Upper lobe of left lung (tissue), 6 donors: ENCODE measurements around the gene PRR30. TPM values are rescaled to one million over a fixed set of nuclear protein-coding genes. Genes with fewer than 3 reads are reported as not detected.
"Not testable (repeated sequence)": the region's sequence is repeated elsewhere in the genome, so short reads cannot be mapped to it uniquely, and the experiment has no call there.

Source experiments
- ATAC-seq, 2 donors: fragments of 200-7000 bp; cut with Tn5 transposase; one replicate each; pipeline ENCODE4 v1.9.1; 2022; ENCODE audit warnings: mild to moderate bottlenecking in 2 of 2, moderate library complexity in 2 of 2; ENCODE audit not compliant: low FRiP score in 2 of 2
- DNase-seq, 2 donors: peaks; one replicate each; pipeline ENCODE4 v3.0.0-alpha.2; 2019 to 2020
- H3K27ac ChIP-seq, 4 donors: fragments of 200-600 bp; sonication (generic); one replicate each; pipeline ENCODE4 v1.5.1; 2016 to 2019
- H3K27me3 ChIP-seq, 4 donors: fragments of 200-600 bp; sonication (generic); one replicate each; pipeline ENCODE4 v1.5.1; 2017 to 2019
- H3K36me3 ChIP-seq, 4 donors: fragments of 200-600 bp; sonication (generic); one replicate each; pipeline ENCODE4 v1.5.1; 2016 to 2019
- H3K4me1 ChIP-seq, 4 donors: fragments of 200-600 bp; sonication (generic); one replicate each; pipeline ENCODE4 v1.5.1; 2018 to 2019
- H3K4me3 ChIP-seq, 4 donors: fragments of 200-600 bp; sonication (generic); one replicate each; pipeline ENCODE4 v1.5.1; 2017 to 2019; ENCODE audit warnings: mild to moderate bottlenecking in 2 of 4, moderate library complexity in 1 of 4
- H3K9me3 ChIP-seq, 4 donors: fragments of 200-600 bp; sonication (generic); one replicate each; pipeline ENCODE4 v1.5.1; 2018 to 2019
- EP300 ChIP-seq, 4 donors: sonication (generic); formaldehyde crosslinking; IDR thresholded peaks; one replicate each; pipeline ENCODE4 v1.5.1; 2017; ENCODE audit warnings: antibody characterized with exemption in 4 of 4, control low read depth in 2 of 4
- POLR2A ChIP-seq, 4 donors: fragments of 450-650 bp; IDR thresholded peaks; one replicate each; pipeline ENCODE4 v1.5.1; 2016 to 2017; ENCODE audit warnings: antibody characterized with exemption in 4 of 4, mild to moderate bottlenecking in 2 of 4
- POLR2AphosphoS5 ChIP-seq, 2 donors: sonication (generic); formaldehyde crosslinking; IDR thresholded peaks; one replicate each; pipeline ENCODE4 v1.5.1; 2017; ENCODE audit warnings: antibody characterized with exemption in 2 of 2
- WGBS, 2 donors: methylation state at CpG; one replicate each; pipeline ENCODE4 v1.1.5; 2017 to 2018; 5-methylcytosine and 5-hydroxymethylcytosine counted together
- total RNA-seq, 6 donors: library from RNA; depleted of rRNA in 4 of 6; stranded (reverse); fragments of >200 nt in 4 of 6; gene quantifications; one replicate each; pipeline versions ENCODE4 v1.1.0 to v1.2.1, GENCODE V29; 2016 to 2021
- TF ChIP-seq, protein P1 (sequence below), 6 experiments: fragments of 450-650 bp in 4 of 6; fragments of 200-600 bp in 2 of 6; sonication (generic) in 2 of 6; IDR thresholded peaks; one replicate each; pipeline ENCODE4 v1.5.1; 2016 to 2019; ENCODE audit warnings: antibody characterized with exemption in 6 of 6
- donor health status: DM: no; HTN: no; CAD: no; lungs with moderate emphysema.
- donor health status: DM: no; HTN: yes; CAD: no; lungs with severe emphysema.

PRR30 gene
- total RNA-seq, 6 donors from 2014 or later: not detected

DNA sequence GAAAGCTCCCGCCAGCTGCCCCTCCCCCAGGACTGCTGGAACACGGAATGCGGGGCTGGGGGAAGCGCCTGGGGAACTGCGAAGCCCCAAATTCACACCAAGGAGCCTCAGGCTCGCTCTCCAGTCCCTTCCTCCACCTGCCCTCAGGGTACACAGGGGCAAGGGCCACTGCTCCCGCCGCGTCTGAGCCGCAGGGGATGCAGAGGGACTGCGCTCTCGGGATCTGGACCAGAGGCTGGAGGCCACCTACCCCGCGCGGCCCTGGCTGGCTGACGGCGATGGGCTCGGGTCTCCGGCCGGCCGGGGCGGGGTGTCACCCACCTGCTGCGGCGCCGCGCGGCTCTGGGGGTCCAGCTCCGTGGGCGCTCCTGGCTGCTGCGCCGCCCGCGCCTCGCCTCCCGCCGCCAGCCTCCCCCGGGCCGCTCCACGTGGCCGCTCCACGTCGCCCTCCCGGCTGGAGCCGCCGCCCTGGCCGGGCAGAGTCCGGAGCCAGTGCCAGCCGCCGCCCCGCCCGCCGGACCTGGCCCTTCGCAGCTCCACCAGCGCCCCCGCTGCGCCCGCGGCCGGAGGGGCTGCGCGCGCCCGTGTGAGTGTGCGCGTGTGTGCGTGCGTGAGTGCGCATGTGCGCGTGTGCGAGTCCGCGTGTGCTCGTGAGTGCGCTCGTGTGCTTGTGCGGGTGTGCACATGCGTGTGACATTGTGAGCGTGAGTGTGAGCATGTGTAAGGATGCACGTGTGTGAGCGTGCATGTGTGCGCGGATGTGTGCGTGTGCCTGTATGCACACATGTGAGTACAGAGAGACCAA, 20.5 kb downstream of the PRR30 start, which contains the start of gene CGREF1:
Gene CGREF1 (minus strand): TSS at position 604 of the 805 bp plus-strand sequence. CDS start 14,762 bp downstream, outside the sequence.
- 9 to 11% methylated on average over 9 to 31 of the region's 84 CpGs for WGBS, 2 donors

GRCh38 chr2:27117995-27118524, 21.1 kb downstream of the PRR30 start:
- peaks cover 0 to 16% (median 9%) of the 10 kb centered on the region in 4 donors for H3K27me3 ChIP-seq
- no peaks in the 10 kb centered on the region for H3K9me3 ChIP-seq
- peaks cover 12 to 19% (median 14%) of the 10 kb centered on the region in 4 donors for H3K4me1 ChIP-seq
- DNase-seq: no peak
- no peak for TF ChIP-seq EP300 (IDR thresholded peaks at IDR 0.05)
- TF ChIP-seq, protein P1, sequence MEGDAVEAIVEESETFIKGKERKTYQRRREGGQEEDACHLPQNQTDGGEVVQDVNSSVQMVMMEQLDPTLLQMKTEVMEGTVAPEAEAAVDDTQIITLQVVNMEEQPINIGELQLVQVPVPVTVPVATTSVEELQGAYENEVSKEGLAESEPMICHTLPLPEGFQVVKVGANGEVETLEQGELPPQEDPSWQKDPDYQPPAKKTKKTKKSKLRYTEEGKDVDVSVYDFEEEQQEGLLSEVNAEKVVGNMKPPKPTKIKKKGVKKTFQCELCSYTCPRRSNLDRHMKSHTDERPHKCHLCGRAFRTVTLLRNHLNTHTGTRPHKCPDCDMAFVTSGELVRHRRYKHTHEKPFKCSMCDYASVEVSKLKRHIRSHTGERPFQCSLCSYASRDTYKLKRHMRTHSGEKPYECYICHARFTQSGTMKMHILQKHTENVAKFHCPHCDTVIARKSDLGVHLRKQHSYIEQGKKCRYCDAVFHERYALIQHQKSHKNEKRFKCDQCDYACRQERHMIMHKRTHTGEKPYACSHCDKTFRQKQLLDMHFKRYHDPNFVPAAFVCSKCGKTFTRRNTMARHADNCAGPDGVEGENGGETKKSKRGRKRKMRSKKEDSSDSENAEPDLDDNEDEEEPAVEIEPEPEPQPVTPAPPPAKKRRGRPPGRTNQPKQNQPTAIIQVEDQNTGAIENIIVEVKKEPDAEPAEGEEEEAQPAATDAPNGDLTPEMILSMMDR (IDR thresholded peaks at IDR 0.05): no peak
- TF ChIP-seq POLR2A (IDR thresholded peaks at IDR 0.05): no peak
- TF ChIP-seq POLR2AphosphoS5 (IDR thresholded peaks at IDR 0.05): no peak
- peak overlapping the region in 2 of 4 donors; percentile 34 to 44 for H3K4me3 ChIP-seq
- WGBS, 2 donors: 26 to 31% methylated on average over 9 to 13 of the region's 14 CpGs
- no peak for ATAC-seq
- H3K36me3 ChIP-seq: no peaks in the 10 kb centered on the region
- no peak overlapping the region for H3K27ac ChIP-seq

More for the DNA sequence above, 20.5 kb downstream of the PRR30 start, which contains the start of gene CGREF1:
- DNase-seq: peak in 1 of 2 donors; percentile 85
- peak in 1 of 2 donors; percentile 43 for ATAC-seq
- H3K27ac ChIP-seq: no peak within 1 kb of the TSS
- no peaks in the 10 kb centered on the region for H3K36me3 ChIP-seq
- H3K4me1 ChIP-seq: peaks cover 15 to 24% (median 18%) of the 10 kb centered on the region in 4 donors
- no peaks in the 10 kb centered on the region for H3K9me3 ChIP-seq
- H3K4me3 ChIP-seq: peak within 1 kb of the TSS in 3 of 4 donors; percentile 34 to 44 (median 41)
- TF ChIP-seq, protein P1 (IDR thresholded peaks at IDR 0.05): no peak
- no peak for TF ChIP-seq POLR2AphosphoS5 (IDR thresholded peaks at IDR 0.05)
- TF ChIP-seq EP300 (IDR thresholded peaks at IDR 0.05): no peak
- no peak for TF ChIP-seq POLR2A (IDR thresholded peaks at IDR 0.05)
- H3K27me3 ChIP-seq: peaks cover 0 to 16% (median 9%) of the 10 kb centered on the region in 4 donors

- peaks cover 8 to 14% (median 11%) of the 10 kb centered on the region in 4 donors for H3K4me1 ChIP-seq
- H3K27ac ChIP-seq: no peak overlapping the region
- ATAC-seq: no peak
- H3K27me3 ChIP-seq: peaks cover 0 to 16% (median 9%) of the 10 kb centered on the region in 4 donors
- no peaks in the 10 kb centered on the region for H3K36me3 ChIP-seq
- DNase-seq: no peak
- no peaks in the 10 kb centered on the region for H3K9me3 ChIP-seq
- H3K4me3 ChIP-seq: no peak overlapping the region
- TF ChIP-seq, protein P1 (IDR thresholded peaks at IDR 0.05): no peak
- no peak for TF ChIP-seq POLR2AphosphoS5 (IDR thresholded peaks at IDR 0.05)
- TF ChIP-seq POLR2A (IDR thresholded peaks at IDR 0.05): no peak
- no peak for TF ChIP-seq EP300 (IDR thresholded peaks at IDR 0.05)
- 57 to 71% methylated on average over 2 of the region's 2 CpGs for WGBS, 2 donors
Measured at GRCh38 chr2:27115519-27115918, 23.7 kb downstream of the PRR30 start.

DNA sequence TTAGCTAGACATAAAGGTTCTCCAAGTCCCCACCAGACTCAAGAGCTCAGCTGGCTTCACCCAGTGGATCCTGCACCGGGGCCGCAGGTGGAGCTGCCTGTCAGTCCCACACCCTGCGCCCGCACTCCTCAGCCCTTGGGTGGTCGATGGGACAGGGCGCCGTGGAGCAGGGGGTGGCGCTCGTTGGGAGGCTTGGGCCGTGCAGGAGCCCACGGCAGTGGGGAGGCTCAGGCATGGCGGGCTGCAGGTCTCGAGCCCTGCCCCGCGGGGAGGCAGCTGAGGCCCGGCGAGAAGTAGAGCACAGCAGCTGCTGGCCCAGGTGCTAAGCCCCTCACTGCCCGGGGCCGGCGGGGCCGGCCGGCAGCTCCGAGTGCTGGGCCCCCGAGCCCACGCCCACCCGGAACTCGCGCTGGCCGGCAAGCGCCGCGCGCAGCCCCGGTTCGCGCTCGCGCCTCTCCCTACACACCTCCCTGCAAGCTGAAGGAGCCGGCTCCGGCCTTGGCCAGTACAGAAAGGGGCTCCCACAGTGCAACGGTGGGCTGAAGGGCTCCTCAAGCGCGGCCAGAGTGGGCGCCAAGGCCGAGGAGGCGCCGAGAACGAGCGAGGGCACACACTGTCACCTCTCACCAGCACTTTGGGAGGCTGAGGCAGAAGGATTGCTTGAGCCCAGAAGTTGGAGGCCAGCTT, 27.7 kb downstream of the PRR30 start:
- H3K27me3 ChIP-seq, H3K36me3 ChIP-seq, H3K27ac ChIP-seq, H3K9me3 ChIP-seq, H3K4me1 ChIP-seq, H3K4me3 ChIP-seq, ATAC-seq: not testable (repeated sequence)
- DNase-seq: peak in 1 of 2 donors; percentile 73
- WGBS, 2 donors: 92 to 96% methylated on average over 29 to 45 of the region's 49 CpGs

GRCh38 chr2:27110603-27111352, 28.4 kb downstream of the PRR30 start:
- WGBS, 2 donors: 84% methylated on average over 24 of the region's 24 CpGs
- not testable (repeated sequence) for H3K9me3 ChIP-seq, H3K36me3 ChIP-seq, H3K4me1 ChIP-seq, H3K27me3 ChIP-seq, ATAC-seq, DNase-seq, H3K4me3 ChIP-seq, H3K27ac ChIP-seq
